ENCODE measurements around the gene APBB3.

Gene APBB3

GRCh38 chr5:140573683-140574082, 9.3 kb upstream of the APBB3 start:
- no peak for DNase-seq

GRCh38 chr5:140571105-140571504, 6.7 kb upstream of the APBB3 start:
- no peak for DNase-seq

- no peak for DNase-seq
Observed at GRCh38 chr5:140570488-140570887, 6.1 kb upstream of the APBB3 start.

DNA sequence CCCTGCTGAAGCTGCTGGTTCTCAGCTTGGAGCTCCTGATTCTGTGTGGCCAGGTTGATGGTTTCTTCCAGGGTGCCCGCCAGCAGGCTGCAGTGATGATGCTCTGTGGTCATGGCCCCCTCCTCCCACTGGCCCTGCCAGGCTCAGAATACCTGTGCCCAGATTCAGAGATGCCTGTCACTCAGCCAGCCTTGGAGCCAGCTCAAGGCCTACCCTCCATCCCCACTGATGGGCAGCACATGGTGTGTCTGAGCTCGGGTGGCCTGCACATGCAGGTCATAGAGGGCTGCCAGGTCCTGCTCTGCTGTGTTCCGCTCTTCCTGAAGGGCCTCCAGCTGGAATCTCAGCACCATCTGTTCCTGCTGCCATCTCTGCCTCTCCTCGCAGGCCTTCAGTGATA, 5.7 kb upstream of the APBB3 start:
- no peak for DNase-seq

GRCh38 chr5:140569197-140569596, 4.8 kb upstream of the APBB3 start:
- no peak for DNase-seq

DNA sequence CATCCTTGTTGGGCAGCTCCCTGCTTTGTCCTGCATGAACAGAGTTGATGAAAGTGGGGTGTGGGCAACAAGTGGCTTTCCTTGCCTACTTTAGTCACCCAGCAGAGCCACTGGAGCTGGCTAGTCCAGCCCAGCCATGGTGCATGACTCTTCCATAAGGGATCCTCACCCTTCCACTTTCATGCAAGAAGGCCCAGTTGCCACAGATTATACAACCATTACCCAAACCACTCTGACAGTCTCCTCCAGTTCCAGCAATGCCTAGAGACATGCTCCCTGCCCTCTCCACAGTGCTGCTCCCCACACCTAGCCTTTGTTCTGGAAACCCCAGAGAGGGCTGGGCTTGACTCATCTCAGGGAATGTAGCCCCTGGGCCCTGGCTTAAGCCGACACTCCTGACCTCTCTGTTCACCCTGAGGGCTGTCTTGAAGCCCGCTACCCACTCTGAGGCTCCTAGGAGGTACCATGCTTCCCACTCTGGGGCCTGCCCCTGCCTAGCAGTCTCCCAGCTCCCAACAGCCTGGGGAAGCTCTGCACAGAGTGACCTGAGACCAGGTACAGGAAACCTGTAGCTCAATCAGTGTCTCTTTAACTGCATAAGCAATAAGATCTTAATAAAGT, 4.2 kb upstream of the APBB3 start:
- DNase-seq, result no peak

- DNase-seq, result no peak
Observed at GRCh38 chr5:140567871-140568270, 3.5 kb upstream of the APBB3 start.

- DNase-seq, result no peak
Observed at GRCh38 chr5:140567136-140567818, 2.9 kb upstream of the APBB3 start.

DNA sequence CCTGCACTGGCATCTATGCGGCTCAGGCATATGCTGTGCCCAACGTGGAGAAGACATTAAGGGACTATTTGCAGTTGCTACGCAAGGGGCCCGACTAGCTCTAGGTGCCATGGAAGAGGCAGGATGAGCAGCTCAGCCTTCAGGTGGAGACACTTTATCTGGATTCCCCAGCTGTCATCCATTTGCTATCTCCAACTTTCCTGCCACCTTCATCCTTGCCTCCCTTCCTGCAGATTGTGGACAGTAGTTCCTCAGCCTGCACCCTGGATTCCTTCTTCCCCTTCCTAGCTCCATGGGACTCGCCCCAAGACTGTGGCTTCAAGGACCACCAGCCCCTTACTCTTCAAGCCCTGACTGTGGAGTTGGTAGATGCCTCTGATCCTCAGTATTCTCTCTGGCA, 2.3 kb upstream of the APBB3 start:
- no peak for DNase-seq

DNA sequence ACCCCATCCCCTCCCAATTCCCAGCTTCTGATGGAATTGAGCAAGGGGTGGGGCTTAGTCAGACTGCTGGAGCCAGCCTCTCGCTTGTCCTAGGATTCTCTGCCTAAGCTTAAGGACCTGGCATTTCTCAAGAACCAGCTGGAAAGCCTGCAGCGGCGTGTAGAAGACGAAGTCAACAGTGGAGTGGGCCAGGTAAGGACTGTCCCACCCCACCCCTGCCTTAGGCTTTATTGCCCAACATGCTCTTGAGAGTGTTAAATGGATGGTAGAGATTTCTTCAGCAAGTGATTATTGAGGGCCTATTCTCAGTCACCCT, 1.3 kb upstream of the APBB3 start:
- DNase-seq, result no peak

- DNase-seq, result no peak
Observed at GRCh38 chr5:140565024-140565779, 804 bp upstream of the APBB3 start.

GRCh38 chr5:140563596-140563995, 802 bp downstream of the APBB3 start:
- DNase-seq, result no peak

GRCh38 chr5:140561753-140562523, 2.5 kb downstream of the APBB3 start:
- DNase-seq, result no peak

DNA sequence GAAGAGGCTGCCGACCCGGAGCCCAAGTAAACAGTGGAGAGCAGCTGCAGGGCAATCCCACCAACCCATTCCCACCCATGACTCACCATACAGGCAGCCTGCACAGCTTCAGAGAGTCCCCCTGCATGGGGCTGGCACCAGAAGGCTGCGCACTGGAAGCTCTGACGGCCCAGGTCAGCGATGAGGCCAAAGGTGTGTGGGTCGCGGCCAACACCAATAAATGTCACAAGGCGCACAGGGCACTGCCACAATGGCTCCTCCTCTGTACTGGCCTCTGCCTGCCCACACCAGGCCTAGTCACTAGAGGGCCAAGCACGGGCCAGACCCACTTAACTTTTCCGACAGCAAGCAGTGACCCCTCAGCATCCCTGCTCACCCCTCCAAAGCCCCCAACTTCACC, 4.2 kb downstream of the APBB3 start:
- no peak for DNase-seq

GRCh38 chr5:140558542-140558941, 5.9 kb downstream of the APBB3 start:
- no peak for DNase-seq

GRCh38 chr5:140557965-140558364, 6.4 kb downstream of the APBB3 start:
- DNase-seq, result no peak

DNA sequence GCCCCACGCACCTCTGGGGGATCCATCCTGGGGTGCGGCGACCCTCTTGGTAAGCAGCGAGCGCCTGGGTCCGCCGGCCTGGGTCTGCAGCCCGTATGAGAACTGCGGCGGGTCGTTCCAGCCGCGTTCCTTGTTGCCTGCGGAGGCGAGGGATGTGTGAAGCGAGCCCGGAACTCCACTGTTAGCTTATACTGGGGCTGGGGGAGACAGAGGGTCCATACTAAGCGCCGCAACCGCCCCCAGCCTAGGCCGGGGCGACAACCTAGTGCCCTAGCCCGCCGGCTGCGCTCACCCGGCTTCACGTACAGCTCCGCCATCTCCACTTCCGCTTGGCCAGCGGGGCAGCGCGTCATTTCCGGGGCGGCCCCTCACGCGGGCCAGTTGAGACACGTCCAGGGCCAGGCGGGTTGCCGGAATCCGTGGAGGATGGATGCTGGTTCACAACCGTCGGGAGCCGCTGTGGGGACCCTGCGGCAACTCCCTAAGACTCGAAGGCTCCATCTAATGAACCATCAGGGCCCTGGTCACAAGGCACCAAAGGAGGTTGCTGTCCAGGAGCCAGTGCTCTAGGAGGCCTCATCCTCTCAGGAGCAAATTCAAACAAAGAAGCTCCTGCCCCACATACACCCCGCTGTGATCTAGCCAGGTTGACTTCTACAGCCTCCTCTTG, 7.1 kb downstream of the APBB3 start, which contains the start of gene SRA1:
Gene SRA1, minus strand, starts transcription at position 338 of the 670 bp plus-strand sequence. Its CDS starts 21 bp downstream, at position 317.
- DNase-seq, result peak; percentile 88

GRCh38 chr5:140556438-140556837, 8.0 kb downstream of the APBB3 start:
- no peak for DNase-seq

GRCh38 chr5:140555747-140556312, 8.6 kb downstream of the APBB3 start:
- DNase-seq, result no peak

GRCh38 chr5:140554454-140554853, 9.9 kb downstream of the APBB3 start:
- DNase-seq, result no peak

GRCh38 chr5:140553657-140554056, 10.7 kb downstream of the APBB3 start:
- DNase-seq, result no peak

- DNase-seq, result no peak
Observed at GRCh38 chr5:140551872-140552271, 12.5 kb downstream of the APBB3 start.

Data from CD4-positive, alpha-beta T cell treated with Interferon gamma for 1 hour (primary cell).